ENCODE results near the gene BAG2.

BAG2 gene

DNA sequence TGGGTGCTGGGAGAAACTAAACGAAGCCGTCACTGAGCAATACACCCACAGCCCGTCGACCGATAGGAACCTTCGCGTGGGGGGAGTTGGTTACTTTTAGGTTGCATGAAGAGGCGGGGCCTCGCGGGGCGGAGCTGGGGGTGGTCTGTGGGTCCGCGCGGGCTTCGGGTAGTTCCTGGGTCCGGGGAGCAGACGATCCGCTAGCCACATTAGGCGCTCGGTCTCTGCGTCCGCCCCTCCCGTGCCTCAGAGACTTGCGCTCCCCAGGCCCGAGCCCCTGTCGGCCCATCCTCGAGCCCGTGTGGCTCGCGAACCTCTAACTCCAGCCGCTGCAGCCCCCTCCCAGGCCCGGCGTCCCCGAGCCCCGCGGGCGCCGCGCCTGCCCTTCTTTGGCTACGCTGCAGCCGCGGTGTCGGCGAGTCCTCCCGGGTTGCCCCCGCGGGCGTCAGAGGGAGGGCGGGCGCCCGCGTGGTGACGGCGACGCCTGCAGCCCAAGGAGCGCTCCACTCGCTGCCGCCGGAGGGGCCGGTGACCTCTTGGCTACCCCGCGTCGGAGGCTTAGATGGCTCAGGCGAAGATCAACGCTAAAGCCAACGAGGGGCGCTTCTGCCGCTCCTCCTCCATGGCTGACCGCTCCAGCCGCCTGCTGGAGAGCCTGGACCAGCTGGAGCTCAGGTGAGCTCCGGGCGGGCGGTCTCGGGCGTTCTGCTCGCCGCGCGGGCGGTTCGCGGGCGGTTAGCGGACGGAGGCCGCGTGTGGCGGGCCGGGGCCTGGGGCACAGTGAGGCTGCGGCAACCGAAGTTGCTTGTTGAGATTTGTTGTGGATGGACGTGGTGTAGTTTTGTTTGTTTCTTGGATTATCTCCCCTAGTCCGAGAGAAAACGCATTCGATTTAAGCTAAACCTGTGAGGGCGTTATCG is at the start of gene BAG2:
Gene BAG2 (plus strand): TSS at position 191 of the 920 bp plus-strand sequence. CDS start 372 bp downstream, at position 563.
- peak; percentile 98 for DNase-seq

DNA sequence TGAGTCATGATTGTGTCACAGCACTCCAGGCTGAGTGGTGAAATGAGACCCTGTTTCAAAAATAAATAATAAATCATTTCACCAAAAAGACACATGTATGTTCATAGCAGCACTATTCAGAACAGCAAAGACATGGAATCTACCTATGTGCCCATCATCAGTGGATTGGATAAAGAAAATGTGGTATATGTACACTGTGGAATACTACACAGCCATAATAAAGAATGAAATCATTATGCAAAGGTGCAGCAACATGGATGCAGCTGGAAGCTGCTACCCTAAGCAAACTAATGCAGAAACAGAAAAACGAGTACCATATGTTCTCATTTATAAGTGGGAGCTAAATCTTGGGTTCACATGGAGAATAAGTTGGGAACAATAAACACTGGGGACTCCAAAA is 49.0 kb upstream of the BAG2 start:
- DNase-seq: no peak

DNA sequence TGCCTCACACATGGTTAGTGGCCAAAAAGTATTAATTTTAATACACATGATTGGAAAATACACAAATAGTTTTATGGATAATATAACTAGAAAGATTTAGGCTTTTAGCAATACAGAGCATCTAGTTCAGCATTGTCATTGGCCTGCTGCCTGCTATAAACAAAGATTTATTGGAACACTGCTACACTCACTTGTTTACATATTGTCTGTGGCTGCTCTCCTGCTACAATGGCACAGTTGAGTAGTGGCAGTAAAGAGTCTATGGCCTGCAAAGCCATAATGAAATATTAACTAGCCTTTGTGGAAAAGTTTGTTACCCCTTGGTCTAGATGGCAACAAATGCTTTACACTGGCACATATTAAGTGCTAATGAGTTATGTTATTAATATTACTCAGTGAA is 44.4 kb upstream of the BAG2 start:
- DNase-seq: no peak

- no peak for DNase-seq
These were observed 41.4 kb upstream of the BAG2 start for GRCh38 chr6:57130661-57131177.

- no peak for DNase-seq
These were observed 37.2 kb upstream of the BAG2 start for GRCh38 chr6:57134954-57135353.

DNA sequence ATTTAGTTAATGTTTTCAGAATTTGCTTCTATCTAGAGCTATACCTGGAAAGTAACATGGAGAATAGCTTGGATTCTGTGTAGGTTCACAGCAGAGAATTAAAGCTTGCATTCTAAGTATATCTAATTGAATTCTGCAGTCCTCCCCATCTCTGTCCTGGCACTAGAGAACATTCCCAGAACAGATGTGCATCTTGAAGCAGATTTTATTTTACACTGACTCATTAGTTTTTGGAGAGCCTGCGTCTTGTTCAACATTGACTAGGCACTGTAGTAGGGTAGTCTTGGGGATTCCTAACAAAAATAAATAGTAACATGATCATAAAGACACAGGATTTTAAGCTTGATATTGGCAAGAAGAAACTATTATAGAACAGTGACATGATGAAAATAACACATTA is 36.2 kb upstream of the BAG2 start:
- DNase-seq: no peak

- DNase-seq: no peak
These were observed 34.8 kb upstream of the BAG2 start for GRCh38 chr6:57137350-57137749.

DNA sequence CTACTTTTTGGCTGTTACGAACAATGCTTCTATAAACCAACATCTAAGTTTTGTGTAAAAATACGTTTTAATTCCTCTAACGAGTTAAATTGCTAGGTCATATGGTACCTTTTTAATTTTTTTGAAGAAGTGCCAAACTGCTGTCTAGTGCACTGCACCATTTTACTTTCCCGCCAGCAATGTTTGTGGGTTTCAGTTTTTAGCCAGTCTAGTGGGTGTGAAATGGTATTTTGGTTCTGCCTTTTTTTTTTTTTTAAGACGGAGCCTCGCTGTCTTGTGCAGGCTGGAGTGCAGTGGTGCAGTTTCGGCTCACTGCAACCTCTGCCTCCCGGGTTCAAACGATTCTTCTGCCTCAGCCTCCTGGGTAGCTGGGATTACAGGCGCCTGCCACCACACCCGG is 34.1 kb upstream of the BAG2 start:
- no peak for DNase-seq

DNA sequence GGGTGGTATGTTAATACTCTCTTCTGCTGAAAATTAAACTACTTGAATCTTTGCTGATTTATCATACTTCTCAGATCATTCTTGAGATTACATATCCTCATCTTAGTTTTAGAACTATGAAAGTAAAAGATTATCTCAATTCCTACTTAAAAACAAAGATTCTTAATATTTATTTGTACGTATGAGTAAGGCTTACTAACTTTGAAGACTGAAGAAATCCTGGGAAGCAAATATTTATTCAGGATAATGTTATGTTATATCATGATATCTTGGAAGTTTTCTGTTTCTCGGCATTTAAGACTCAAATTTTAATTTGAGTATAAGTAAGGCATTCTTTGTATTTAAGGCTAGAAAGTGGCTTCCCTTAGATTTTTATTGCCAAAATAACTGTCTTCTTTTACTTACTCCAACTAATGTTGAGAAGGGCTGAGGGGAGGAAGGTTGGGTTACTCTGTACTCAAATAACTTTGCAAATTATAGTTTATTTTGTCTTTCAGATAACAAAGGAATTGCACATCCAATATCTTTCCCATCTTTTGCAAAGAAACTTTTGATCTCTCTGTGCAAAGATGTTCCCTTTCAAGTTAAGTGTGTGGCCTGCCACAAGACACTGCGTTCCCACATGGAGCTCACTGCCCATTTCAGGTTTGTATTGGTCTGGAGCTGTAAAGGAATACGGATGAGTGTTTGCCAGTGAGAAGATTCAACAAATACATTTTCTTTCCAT is 30.5 kb upstream of the BAG2 start:
- no peak for DNase-seq

- no peak for DNase-seq
These were observed 30.0 kb upstream of the BAG2 start for GRCh38 chr6:57142178-57142525.

DNA sequence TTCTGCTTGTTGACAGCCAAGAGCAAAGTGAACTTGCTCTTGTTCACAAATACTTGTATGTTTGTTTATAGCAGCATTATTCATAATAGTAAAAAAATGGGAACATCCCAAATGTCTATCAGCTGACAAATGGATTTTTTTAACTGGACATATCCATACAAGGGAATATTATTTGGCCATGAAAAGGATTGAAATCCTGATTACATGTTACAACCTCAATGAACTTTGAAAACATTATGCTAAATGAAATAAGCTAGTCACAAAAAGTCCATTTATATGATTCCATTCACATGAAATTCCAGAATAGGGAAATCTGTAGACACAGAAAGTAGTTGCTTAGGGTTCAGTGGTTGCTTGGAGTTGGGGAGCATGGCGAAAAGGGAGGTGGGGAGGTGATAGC is 28.4 kb upstream of the BAG2 start:
- no peak for DNase-seq

- DNase-seq: no peak
These were observed 24.7 kb upstream of the BAG2 start for GRCh38 chr6:57147401-57147800.

DNA sequence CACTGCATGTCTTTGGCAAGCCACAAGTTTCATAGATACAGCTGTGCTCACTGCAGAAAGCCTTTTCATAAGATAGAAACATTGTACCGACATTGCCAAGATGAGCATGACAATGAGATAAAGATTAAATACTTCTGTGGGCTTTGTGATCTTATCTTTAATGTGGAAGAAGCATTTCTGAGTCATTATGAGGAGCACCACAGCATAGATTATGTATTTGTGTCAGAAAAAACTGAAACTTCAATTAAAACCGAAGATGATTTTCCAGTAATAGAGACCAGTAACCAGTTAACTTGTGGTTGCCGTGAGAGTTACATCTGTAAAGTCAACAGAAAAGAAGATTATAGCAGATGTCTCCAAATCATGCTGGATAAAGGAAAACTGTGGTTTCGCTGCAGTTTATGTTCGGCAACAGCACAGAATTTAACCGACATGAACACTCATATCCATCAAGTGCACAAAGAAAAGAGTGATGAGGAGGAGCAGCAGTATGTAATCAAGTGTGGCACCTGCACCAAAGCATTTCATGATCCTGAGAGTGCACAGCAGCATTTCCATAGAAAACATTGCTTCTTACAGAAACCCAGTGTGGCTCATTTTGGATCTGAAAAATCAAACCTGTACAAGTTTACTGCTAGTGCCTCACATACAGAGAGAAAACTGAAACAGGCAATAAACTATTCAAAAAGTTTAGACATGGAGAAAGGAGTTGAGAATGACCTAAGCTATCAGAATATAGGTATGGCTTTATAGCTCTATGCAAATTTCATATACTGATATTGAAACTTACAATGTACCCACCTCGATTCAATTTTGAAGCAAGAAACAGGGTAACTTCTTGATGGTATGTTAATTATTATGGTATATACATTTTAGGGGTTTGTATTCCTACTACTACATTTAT is 23.9 kb upstream of the BAG2 start:
- DNase-seq: no peak

DNA sequence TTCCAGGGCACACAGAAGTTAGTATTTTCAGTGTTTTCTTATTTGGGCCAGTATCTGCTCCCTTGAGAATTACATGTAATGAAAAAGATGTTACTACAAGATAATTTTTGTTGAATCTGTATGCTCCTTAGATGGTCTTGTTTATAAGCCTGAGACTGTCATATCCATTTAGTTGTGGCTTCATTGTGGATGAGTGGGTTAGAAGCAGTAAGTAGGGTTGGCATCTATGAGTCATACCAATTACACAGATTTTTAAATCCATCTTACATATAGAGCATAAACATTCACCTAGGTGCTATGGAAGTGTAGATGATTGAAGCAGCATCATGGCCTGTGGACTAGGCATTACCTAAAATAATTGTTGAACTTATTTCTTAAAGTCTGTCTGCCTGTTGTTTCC is 13.5 kb upstream of the BAG2 start:
- no peak for DNase-seq

GRCh38 chr6:57159127-57159526 is 13.0 kb upstream of the BAG2 start:
- no peak for DNase-seq

GRCh38 chr6:57162028-57162427 is 10.1 kb upstream of the BAG2 start:
- no peak for DNase-seq

DNA sequence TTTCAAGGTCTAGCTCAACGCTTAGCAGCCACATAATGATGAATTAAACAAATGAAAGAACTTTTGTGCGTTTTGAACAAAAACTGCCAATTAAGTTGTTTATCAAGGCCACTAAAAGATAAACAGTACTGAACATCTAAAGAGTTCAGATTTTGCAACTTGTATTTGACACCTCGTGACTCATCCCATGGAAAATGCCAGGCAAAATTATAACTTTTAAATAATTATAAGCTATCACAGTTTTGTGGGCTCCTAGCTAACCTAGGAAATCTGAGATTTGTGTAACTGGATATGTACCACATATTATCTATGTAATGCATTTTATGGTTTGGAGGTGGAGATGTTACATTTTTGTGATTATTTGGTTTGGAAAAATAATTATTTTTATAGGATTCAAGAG is 9.6 kb upstream of the BAG2 start:
- DNase-seq: no peak

DNA sequence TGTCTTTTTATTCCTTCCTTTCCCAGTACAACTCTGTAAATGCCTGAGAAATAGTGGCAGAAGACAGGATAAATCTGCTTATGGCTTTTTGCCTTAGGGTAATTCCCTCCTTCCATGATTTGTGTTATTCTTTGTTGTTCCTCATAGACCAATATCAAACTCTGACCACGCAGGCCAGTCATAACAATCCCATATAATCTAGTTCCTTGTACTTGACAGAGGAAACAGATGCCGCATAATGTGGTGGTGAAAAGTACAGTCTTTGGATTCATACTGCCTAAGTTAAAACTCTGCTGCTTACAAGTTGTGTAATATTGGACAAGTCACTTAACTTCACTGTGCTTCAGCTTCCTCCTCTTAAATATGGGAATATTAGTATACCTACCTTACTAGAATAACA is 8.2 kb upstream of the BAG2 start:
- DNase-seq: no peak

DNA sequence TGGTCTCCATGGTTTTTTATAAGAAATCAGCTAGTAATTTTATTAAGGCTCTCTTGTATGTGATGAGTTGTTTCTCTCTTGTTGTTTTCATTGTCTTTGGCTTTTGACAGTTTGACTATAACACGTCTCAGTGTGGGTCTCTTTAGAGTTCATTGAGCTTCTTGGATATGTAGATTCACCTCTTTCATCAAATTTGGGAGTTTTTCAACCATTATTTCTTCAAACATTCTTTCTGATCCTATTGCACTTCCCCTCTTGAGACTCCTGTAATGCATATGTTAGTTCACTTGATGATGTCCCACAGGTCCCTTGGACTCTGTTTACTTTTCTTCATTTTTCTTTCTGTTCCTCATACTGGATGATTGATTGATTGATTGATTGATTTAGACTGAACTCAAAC is 7.0 kb upstream of the BAG2 start:
- DNase-seq: no peak

GRCh38 chr6:57173056-57173885 is 1.1 kb downstream of the BAG2 start:
- peak; percentile 93 for DNase-seq

- DNase-seq: peak; percentile 76
These were observed 1.9 kb downstream of the BAG2 start for GRCh38 chr6:57173886-57174510.

DNA sequence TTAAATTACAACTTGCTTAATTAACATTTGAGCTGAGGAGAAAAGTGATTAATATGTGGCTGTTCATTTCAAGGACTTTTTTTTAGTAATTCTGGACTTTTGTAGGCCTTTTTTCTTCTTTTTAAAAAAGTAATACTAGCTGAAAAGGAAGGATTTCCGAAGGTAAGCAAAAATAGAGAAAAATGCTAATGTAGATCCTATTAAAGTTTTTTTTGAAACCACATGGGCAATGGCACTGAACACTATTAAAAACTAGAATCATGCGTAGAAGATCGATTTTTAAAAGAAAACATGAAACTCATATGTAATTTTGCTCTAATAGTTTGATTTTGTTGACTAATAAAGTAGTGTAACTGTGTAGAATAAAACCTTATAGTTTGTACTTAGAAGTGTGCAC is 2.4 kb downstream of the BAG2 start:
- DNase-seq: no peak
